ENCODE results near the gene ADAMTS4. TPM values are rescaled to one million over a fixed set of nuclear protein-coding genes. Genes with fewer than 3 reads are reported as not detected.

Gene ADAMTS4
- total and polyA plus RNA-seq, 12 donors: 1.7 to 86.1 (median 13.2) TPM

DNA sequence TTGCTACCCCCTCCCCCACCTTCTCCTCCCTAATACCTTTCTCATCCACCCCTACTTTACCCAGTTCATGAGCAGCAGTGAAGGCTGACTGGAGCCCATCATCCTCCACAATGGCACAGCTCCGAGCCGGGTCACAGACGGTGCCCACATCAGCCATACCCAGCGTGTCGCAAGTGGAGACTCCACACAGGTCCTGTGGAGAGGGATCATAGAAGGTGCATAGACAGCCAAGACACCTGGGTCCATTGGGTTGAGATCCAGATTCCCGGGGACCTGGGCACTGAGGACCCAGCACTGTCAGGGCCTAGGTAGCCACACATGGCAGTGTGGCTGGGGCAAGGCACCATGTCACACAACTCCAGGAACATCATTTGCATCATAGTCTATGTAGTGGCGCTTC is 2.7 kb downstream of the ADAMTS4 start:
- DNase-seq (no peak), ATAC-seq (no peak)
- H3K9me3 ChIP-seq: no peaks in the 10 kb centered on the region
- H3K27me3 ChIP-seq: no peaks in the 10 kb centered on the region
- H3K4me1 ChIP-seq: peaks cover 35 to 91% (median 74%) of the 10 kb centered on the region in 9 donors
- TF ChIP-seq, protein P1, sequence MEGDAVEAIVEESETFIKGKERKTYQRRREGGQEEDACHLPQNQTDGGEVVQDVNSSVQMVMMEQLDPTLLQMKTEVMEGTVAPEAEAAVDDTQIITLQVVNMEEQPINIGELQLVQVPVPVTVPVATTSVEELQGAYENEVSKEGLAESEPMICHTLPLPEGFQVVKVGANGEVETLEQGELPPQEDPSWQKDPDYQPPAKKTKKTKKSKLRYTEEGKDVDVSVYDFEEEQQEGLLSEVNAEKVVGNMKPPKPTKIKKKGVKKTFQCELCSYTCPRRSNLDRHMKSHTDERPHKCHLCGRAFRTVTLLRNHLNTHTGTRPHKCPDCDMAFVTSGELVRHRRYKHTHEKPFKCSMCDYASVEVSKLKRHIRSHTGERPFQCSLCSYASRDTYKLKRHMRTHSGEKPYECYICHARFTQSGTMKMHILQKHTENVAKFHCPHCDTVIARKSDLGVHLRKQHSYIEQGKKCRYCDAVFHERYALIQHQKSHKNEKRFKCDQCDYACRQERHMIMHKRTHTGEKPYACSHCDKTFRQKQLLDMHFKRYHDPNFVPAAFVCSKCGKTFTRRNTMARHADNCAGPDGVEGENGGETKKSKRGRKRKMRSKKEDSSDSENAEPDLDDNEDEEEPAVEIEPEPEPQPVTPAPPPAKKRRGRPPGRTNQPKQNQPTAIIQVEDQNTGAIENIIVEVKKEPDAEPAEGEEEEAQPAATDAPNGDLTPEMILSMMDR (IDR thresholded peaks at IDR 0.05): no peak
- peak overlapping the region in 9 of 10 donors; percentile 35 to 67 (median 57) for H3K4me3 ChIP-seq
- intact Hi-C loops (cut with DNase I): loop anchor here in 4 of 10 donors (10.0 kb wide), 1 partner anchor 189 kb away; no protein-coding TSS in a partner anchor
- WGBS, 2 donors: 85 to 93% methylated on average over 7 of the region's 7 CpGs
- peak overlapping the region in 6 of 10 donors; percentile 96 to 100 (median 98) for H3K27ac ChIP-seq
- H3K36me3 ChIP-seq: peaks cover 0 to 56% (median 0%) of the 10 kb centered on the region in 9 donors

DNA sequence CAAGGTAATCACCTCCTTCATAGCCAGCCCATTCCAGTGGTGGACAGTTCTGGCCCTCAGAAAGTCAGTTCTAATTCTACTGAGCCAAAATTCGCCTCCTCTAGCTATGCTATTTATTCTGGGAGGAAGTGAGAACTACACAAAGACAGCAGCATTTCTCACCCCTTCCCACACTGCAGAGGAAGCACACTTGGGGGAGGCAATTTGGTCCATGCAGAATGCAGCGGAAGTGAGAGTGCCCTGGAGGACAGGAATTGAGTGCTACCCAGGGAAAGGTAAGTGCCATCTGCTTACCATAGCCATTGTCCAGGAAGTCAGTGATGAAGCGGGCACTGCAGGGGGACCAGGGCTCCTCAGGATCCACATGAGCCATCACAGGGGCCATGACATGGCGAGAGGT is 3.7 kb downstream of the ADAMTS4 start:
- intact Hi-C loops (cut with DNase I): loop anchor here in 4 of 10 donors (10.0 kb wide), 1 partner anchor 190 kb away; no protein-coding TSS in a partner anchor
- Histone ChIP-seq H3K27ac (peak overlapping the region in 5 of 10 donors; percentile 12 to 100 (median 41)), H3K27me3 (no peaks in the 10 kb centered on the region), H3K4me1 (peaks cover 26 to 81% (median 65%) of the 10 kb centered on the region in 9 donors), H3K4me3 (peak overlapping the region in 7 of 10 donors; percentile 16 to 67 (median 57)), H3K36me3 (peaks cover 0 to 64% (median 0%) of the 10 kb centered on the region in 9 donors), H3K9me3 (no peaks in the 10 kb centered on the region)
- 74 to 76% methylated on average over 4 of the region's 4 CpGs for WGBS, 2 donors
- TF ChIP-seq, protein P1 (IDR thresholded peaks at IDR 0.05): no peak
- ATAC-seq (no peak), DNase-seq (no peak)

DNA sequence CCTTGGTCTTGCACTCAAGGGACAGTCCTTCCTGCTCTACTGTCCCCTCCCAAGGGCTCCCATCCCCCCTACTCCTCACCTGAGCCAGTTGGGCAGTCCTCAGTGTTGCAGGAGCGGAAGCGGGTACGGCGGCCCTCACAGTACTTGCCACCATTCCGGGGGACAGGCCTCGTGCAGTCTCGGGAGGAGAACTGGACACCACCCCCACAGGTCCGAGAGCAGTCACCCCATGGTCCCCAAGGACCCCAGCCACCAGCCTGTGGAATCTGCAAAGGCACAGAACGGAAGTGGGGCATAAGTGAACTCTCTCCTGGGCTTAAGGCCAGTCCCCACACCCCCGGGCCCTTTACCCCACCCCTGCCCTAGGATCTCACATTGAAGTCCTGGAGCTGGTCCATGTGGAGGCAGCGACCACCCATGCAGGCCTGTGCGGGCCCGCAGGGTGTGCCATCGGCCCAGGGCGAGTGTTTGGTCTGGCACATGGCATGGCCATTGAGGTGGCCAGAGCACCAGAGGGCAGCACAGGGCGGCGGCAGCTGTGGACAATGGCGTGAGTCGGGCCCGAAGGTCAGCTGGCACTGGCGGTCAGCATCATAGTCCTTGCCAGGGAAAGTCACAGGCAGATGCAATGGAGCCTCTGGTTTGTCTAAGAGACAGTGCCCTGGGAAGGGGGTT is 5.2 kb downstream of the ADAMTS4 start:
- H3K27me3 ChIP-seq: no peaks in the 10 kb centered on the region
- intact Hi-C loops (cut with DNase I): loop anchor here in 6 of 10 donors (2.0 to 10.0 kb wide), 4 partner anchors 15 to 194 kb away; partner anchors contain the start of gene TOMM40L (in 1 of the 6)
- H3K27ac ChIP-seq: peak overlapping the region in 6 of 10 donors; percentile 17 to 100 (median 41)
- H3K4me1 ChIP-seq: peaks cover 16 to 73% (median 58%) of the 10 kb centered on the region in 9 donors
- peaks cover 0 to 77% (median 0%) of the 10 kb centered on the region in 9 donors for H3K36me3 ChIP-seq
- 76 to 79% methylated on average over 21 of the region's 21 CpGs for WGBS, 2 donors
- ATAC-seq (peak in 2 of 8 donors; percentile 4 to 10), DNase-seq (no peak)
- peak overlapping the region in 7 of 10 donors; percentile 5 to 67 (median 22) for H3K4me3 ChIP-seq
- TF ChIP-seq, protein P1 (IDR thresholded peaks at IDR 0.05): peak in 2 of 9 donors; percentile 12 to 21
- H3K9me3 ChIP-seq: no peaks in the 10 kb centered on the region

Measured in heart right ventricle (tissue), 16 donors.